Panc1 (cell line): ENCODE data around the gene CLCN1. TPM values are rescaled to one million over a fixed set of nuclear protein-coding genes. Genes with fewer than 3 reads are reported as not detected.

Experiments
- ATAC-seq: fragments of 200-7000 bp; cut with Tn5 transposase; 2 replicates; pipeline ENCODE4 v1.9.1; 2020; ENCODE audit warnings: mild to moderate bottlenecking, moderate library complexity
- BruUV-seq: library from RNA; stranded (reverse); fragments of 400-500 nt; replicated peaks from 2 replicates; lab custom pipeline; 2021; lab: Mats Ljungman, UMichigan
- CTCF ChIA-PET: fragments of 300-600 bp; sonication (Branson Sonifier 250); formaldehyde crosslinking; loops from one replicate; lab custom pipeline; 2022; ENCODE audit warnings: antibody characterized with exemption; lab: Charles Lee
- POLR2A ChIA-PET: fragments of 300-600 bp; sonication (Branson Sonifier 250); formaldehyde crosslinking; loops from one replicate; lab custom pipeline; 2022; ENCODE audit warnings: antibody characterized with exemption; lab: Charles Lee
- DNase-seq: peaks from one replicate; pipeline ENCODE4 v3.0.0-alpha.2; 2010; ENCODE audit warnings: low read depth, low spot score
- H3K27ac ChIP-seq: 2 replicates; pipeline ENCODE4 v1.5.1; 2011; ENCODE audit warnings: mild to moderate bottlenecking, low read length, inconsistent platforms
- H3K27me3 ChIP-seq: fragments of 200-500 bp; sonication (Bioruptor generic); 2 replicates; pipeline ENCODE4 v1.6.0; 2014; ENCODE audit warnings: low read length, inconsistent platforms; ENCODE audit not compliant: control insufficient read depth, insufficient read depth
- H3K36me3 ChIP-seq: fragments of 200-500 bp; sonication (Bioruptor generic); 2 replicates; pipeline ENCODE4 v1.5.1; 2014; ENCODE audit warnings: inconsistent platforms, mild to moderate bottlenecking, low read length, moderate library complexity; ENCODE audit not compliant: control insufficient read depth, insufficient read depth
- H3K4me1 ChIP-seq: 2 replicates; pipeline ENCODE4 v1.5.1; 2011; ENCODE audit warnings: inconsistent platforms, mild to moderate bottlenecking, low read length, moderate library complexity; ENCODE audit not compliant: control insufficient read depth, insufficient read depth
- H3K4me3 ChIP-seq, 2 experiments: 2 replicates each; pipeline ENCODE4 v1.5.1; 2011 to 2012; ENCODE audit warnings: low read depth in 2 of 2, low read length in 2 of 2, mild to moderate bottlenecking in 2 of 2, inconsistent platforms in 1 of 2, moderate library complexity in 1 of 2
- H3K9me3 ChIP-seq: fragments of 200-500 bp; sonication (Bioruptor generic); 2 replicates; pipeline ENCODE4 v1.5.1; 2014; ENCODE audit warnings: low read depth, mild to moderate bottlenecking, inconsistent platforms, low read length, moderate library complexity; ENCODE audit not compliant: control insufficient read depth, insufficient read depth
- CTCF ChIP-seq: fragments of 450-650 bp; IDR thresholded peaks from 2 replicates; pipeline ENCODE4 v1.5.1; 2017; ENCODE audit warnings: mild to moderate bottlenecking
- POLR2AphosphoS5 ChIP-seq: IDR thresholded peaks from 2 replicates; pipeline ENCODE4 v1.6.1; 2012; ENCODE audit warnings: mild to moderate bottlenecking, low read depth, low read length, moderate library complexity
- SIN3A ChIP-seq: IDR thresholded peaks from 2 replicates; pipeline ENCODE4 v1.6.1; 2012; ENCODE audit warnings: low read depth, mild to moderate bottlenecking, low read length, moderate library complexity, borderline replicate concordance; ENCODE audit not compliant: insufficient read depth
- TCF7L2 ChIP-seq: IDR thresholded peaks from 2 replicates; pipeline ENCODE4 v1.6.1; 2011; ENCODE audit warnings: mild to moderate bottlenecking, low read depth, low read length, inconsistent platforms
- in situ Hi-C: cut with HindIII; loops from 2 replicates; pipeline ENCODE4 v1.10.0; 2016; ENCODE audit warnings: low sequenced_read_pairs, low pct_unique_long_range_greater_than_20kb
- intact Hi-C: fragments of 100-400 bp; cut with micrococcal nuclease; formaldehyde crosslinking; loops from one replicate; pipeline ENCODE4 v1.10.0; 2022; ENCODE audit not compliant: unreplicated experiment
- total RNA-seq: library from RNA; stranded (reverse); gene quantifications from one replicate; pipeline ENCODE4 v1.2.1, GENCODE V29; 2021; ENCODE audit not compliant: unreplicated experiment
- TF ChIP-seq, protein P1 (sequence below), 2 experiments: IDR thresholded peaks; 2 replicates each; pipeline ENCODE4 v1.6.1; 2011 to 2012; ENCODE audit warnings: low read depth in 2 of 2, control low read depth in 1 of 2, low read length in 1 of 2, mild to moderate bottlenecking in 1 of 2, moderate library complexity in 1 of 2; ENCODE audit not compliant: insufficient read depth in 1 of 2

CLCN1 gene
- total RNA-seq, 1 experiment from 2014 or later, result 0.15 TPM

DNA sequence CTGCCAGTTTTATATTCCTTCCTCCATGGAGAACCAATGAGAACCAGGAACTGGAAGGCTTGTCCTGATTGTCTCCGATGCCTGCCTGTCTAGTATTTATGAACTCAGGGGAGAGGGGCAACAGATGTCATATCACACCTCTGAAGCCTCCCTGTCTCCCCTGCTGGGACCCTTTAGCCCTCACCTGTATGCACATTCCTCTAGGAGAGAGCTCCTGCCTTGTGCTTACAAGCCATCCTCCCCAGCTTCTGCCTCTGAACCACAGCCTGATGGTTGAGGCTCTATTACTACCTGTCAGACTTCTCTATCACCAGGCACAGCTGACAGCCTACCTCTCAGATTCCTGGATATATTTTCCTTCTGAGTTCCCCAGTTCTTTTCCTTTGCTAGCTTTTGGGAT is 52.5 kb downstream of the CLCN1 start:
- peaks cover 19% of the 10 kb centered on the region for H3K27me3 ChIP-seq
- H3K9me3 ChIP-seq, result no peaks in the 10 kb centered on the region
- no peaks in the 10 kb centered on the region for H3K36me3 ChIP-seq
- ChIA-PET POLR2A (no interaction called here), CTCF (no interaction called here)
- ATAC-seq, result no peak
- BruUV-seq, result no TSS peak
- H3K27ac ChIP-seq, result no peak overlapping the region
- intact Hi-C loops (no loop called here), in situ Hi-C loops (no loop called here)
- H3K4me3 ChIP-seq, result no peak overlapping the region
- peaks cover 8% of the 10 kb centered on the region; the same call in 1 of the 2 replicates for H3K4me1 ChIP-seq
- TF ChIP-seq TCF7L2 (no peak), SIN3A (no peak), POLR2AphosphoS5 (no peak), CTCF (no peak)
- TF ChIP-seq, protein P1, sequence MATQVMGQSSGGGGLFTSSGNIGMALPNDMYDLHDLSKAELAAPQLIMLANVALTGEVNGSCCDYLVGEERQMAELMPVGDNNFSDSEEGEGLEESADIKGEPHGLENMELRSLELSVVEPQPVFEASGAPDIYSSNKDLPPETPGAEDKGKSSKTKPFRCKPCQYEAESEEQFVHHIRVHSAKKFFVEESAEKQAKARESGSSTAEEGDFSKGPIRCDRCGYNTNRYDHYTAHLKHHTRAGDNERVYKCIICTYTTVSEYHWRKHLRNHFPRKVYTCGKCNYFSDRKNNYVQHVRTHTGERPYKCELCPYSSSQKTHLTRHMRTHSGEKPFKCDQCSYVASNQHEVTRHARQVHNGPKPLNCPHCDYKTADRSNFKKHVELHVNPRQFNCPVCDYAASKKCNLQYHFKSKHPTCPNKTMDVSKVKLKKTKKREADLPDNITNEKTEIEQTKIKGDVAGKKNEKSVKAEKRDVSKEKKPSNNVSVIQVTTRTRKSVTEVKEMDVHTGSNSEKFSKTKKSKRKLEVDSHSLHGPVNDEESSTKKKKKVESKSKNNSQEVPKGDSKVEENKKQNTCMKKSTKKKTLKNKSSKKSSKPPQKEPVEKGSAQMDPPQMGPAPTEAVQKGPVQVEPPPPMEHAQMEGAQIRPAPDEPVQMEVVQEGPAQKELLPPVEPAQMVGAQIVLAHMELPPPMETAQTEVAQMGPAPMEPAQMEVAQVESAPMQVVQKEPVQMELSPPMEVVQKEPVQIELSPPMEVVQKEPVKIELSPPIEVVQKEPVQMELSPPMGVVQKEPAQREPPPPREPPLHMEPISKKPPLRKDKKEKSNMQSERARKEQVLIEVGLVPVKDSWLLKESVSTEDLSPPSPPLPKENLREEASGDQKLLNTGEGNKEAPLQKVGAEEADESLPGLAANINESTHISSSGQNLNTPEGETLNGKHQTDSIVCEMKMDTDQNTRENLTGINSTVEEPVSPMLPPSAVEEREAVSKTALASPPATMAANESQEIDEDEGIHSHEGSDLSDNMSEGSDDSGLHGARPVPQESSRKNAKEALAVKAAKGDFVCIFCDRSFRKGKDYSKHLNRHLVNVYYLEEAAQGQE (IDR thresholded peaks at IDR 0.05; ENCODE audit: insufficient read depth in 1 of 2, low read depth in 2 of 2, low read length in 1 of 2), result no peak
- DNase-seq, result no peak

GRCh38 chr7:143369678-143370651 is 54.1 kb downstream of the CLCN1 start:
- CTCF ChIA-PET, result interaction anchor here (0.6 kb wide), 1 partner anchor 83 kb away, joined by 3 read pairs; no protein-coding TSS in a partner anchor
- BruUV-seq, result no TSS peak
- POLR2A ChIA-PET, result no interaction called here
- intact Hi-C loops (no loop called here), in situ Hi-C loops (no loop called here)
- DNase-seq (no peak), ATAC-seq (no peak)
- no peak overlapping the region for H3K27ac ChIP-seq
- TF ChIP-seq, protein P1 (IDR thresholded peaks at IDR 0.05; ENCODE audit: insufficient read depth in 1 of 2, low read depth in 2 of 2, low read length in 1 of 2), result no peak
- peaks cover 6% of the 10 kb centered on the region for H3K27me3 ChIP-seq
- no peaks in the 10 kb centered on the region for H3K36me3 ChIP-seq
- H3K4me3 ChIP-seq, result no peak overlapping the region
- peaks cover 8% of the 10 kb centered on the region; the same call in 1 of the 2 replicates for H3K4me1 ChIP-seq
- no peaks in the 10 kb centered on the region for H3K9me3 ChIP-seq
